DMS 273 (cell line): ENCODE data around the gene CLPTM1.
"Not testable (repeated sequence)": the region's sequence is repeated elsewhere in the genome, so short reads cannot be mapped to it uniquely, and the experiment has no call there.

Source experiments
- DNase-seq: peaks from one replicate; lab custom pipeline; 2025; ENCODE audit not compliant: unreplicated experiment; lab: John Stamatoyannopoulos, UW

Gene CLPTM1

GRCh38 chr19:44954649-44955504 is at the start of gene CLPTM1:
Gene CLPTM1, plus strand, starts transcription at chr19:44955380. Its CDS starts 16 bp downstream, at chr19:44955396.
- peak; percentile 99 for DNase-seq

GRCh38 chr19:44905437-44906160 is 49.6 kb upstream of the CLPTM1 start, which contains the start of gene APOE:
Gene APOE, plus strand, starts transcription at chr19:44905796. Its CDS starts 829 bp downstream, at chr19:44906625.
- peak; percentile 84 for DNase-seq

GRCh38 chr19:44907613-44908012 is 47.6 kb upstream of the CLPTM1 start:
- DNase-seq = no peak

- no peak for DNase-seq
Measured at GRCh38 chr19:44908074-44908835, 46.9 kb upstream of the CLPTM1 start.

- no peak for DNase-seq
Measured at GRCh38 chr19:44908836-44909261, 46.3 kb upstream of the CLPTM1 start.

- DNase-seq = peak; percentile 40
Measured at GRCh38 chr19:44909775-44910174, 45.4 kb upstream of the CLPTM1 start.

GRCh38 chr19:44911896-44912295 is 43.3 kb upstream of the CLPTM1 start:
- DNase-seq = not testable (repeated sequence)

- peak; percentile 96 for DNase-seq
Measured at GRCh38 chr19:44912854-44913253, 42.3 kb upstream of the CLPTM1 start.

- DNase-seq = peak; percentile 66
Measured at GRCh38 chr19:44913512-44914432, 41.4 kb upstream of the CLPTM1 start.

- DNase-seq = peak; percentile 95
Measured at GRCh38 chr19:44914433-44915206, 40.6 kb upstream of the CLPTM1 start, which contains the start of gene APOC1. Gene APOC1, plus strand, starts transcription at chr19:44914608. Its CDS starts 284 bp downstream, at chr19:44914892.

GRCh38 chr19:44924243-44924725 is 30.9 kb upstream of the CLPTM1 start:
- no peak for DNase-seq

- DNase-seq = peak; percentile 71
Measured at GRCh38 chr19:44925114-44925891, 29.9 kb upstream of the CLPTM1 start.

GRCh38 chr19:44926245-44927077 is 28.7 kb upstream of the CLPTM1 start:
- not testable (repeated sequence) for DNase-seq

GRCh38 chr19:44927746-44928145 is 27.4 kb upstream of the CLPTM1 start:
- DNase-seq = peak; percentile 71

- no peak for DNase-seq
Measured at GRCh38 chr19:44930088-44930487, 25.1 kb upstream of the CLPTM1 start.

- DNase-seq = no peak
Measured at GRCh38 chr19:44931541-44931940, 23.6 kb upstream of the CLPTM1 start.

GRCh38 chr19:44939668-44940067 is 15.5 kb upstream of the CLPTM1 start:
- no peak for DNase-seq
